ENCODE results near the gene NOL6.

GRCh38 chr9:33415501-33416038 lies 58.2 kb downstream of the NOL6 start:
- no peak for TF ChIP-seq EZH2 (IDR thresholded peaks at IDR 0.05; ENCODE audit: low read length)
- peak in 2 of 3 experiments; percentile 81 to 85 for TF ChIP-seq CTCF (optimal IDR thresholded peaks at IDR 0.05 in 1 of 3, IDR thresholded peaks at IDR 0.05 in 1 of 3, conservative IDR thresholded peaks at IDR 0.05 in 1 of 3; ENCODE audit: extremely low read depth in 1 of 3, insufficient read depth in 2 of 3, low read length in 3 of 3)
